GM21786 (cell line): Measurements from ENCODE around the gene IL20RB.
"Not testable (repeated sequence)": the region's sequence is repeated elsewhere in the genome, so short reads cannot be mapped to it uniquely, and the experiment has no call there.

Source experiments
- ATAC-seq: cut with Tn5 transposase; IDR thresholded peaks from one replicate; pipeline ENCODE4 v1.9.1; 2021; ENCODE audit not compliant: unreplicated experiment

Gene IL20RB

DNA sequence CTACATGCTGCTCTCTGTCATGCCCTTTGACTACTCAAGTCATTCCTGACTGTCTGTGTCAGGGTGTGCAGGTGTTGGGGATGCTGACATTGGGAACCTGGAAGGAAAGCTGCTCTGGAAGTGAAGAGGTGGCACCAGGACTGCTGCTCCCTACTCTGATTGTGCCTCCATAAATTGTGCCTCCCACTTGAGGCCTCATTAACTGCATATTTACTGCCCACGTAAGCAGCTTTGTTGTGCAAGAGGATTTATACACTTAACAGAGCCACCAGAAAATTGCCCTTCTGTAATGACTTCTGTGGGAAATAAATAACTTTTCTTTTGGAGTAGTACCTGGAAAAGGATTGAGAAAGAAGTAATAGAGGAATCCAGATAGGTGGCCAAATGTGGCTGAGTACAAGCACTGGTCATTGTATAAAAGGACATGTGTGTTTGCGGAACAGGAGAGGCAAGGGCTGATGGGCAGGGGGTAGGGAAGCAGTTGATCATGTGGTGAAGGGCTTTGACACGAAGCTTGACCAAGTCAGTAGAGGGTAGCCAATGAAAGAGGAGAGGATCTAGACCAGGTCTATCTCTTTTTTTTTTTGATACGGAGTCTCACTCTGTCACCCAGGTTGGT, 24.8 kb downstream of the IL20RB start:
- no peak for ATAC-seq

DNA sequence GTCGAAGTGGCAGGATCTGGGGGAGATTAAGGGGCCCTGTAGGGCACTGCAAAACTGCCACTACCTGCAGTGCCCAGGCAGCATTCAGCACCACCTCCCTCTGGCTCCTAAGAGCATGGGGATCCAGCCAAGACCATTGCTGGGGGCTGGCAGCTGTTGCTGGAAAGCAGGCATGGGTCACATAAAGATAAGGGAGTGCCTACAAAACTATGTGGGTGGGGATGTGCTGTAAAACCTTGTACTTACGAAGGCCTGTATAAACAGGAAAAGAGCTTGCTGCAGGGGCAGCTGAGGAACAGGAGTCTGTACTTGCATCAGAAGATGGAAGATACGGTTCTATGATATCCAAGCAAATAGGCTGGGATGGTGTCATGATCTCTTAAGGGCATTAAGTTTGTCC, 27.1 kb downstream of the IL20RB start:
- no peak for ATAC-seq

DNA sequence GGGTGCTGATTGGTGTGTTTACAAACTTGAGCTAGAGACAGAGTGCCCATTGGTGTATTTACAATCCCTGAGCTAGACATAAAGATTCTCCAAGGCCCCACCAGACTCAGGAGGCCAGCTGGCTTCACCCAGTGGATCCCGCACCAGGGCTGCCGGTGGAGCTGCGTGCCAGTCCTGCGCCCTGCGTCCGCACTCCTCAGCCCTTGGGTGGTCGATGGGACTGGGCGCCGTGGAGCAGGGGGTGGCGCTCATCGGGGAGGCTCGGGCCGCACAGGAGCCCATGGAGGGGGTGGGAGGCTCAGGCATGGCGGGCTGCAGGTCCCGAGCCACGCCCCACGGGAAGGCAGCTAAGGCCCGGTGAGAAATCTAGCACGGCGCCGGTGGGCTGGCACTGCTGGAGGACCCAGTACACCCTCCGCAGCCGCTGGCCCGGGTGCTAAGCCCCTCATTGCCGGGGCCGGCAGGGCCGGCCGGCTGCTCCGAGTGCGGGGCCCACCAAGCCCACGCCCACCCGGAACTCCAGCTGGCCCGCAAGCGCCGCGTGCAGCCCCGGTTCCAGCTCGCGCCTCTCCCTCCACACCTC, 29.7 kb downstream of the IL20RB start:
- not testable (repeated sequence) for ATAC-seq

DNA sequence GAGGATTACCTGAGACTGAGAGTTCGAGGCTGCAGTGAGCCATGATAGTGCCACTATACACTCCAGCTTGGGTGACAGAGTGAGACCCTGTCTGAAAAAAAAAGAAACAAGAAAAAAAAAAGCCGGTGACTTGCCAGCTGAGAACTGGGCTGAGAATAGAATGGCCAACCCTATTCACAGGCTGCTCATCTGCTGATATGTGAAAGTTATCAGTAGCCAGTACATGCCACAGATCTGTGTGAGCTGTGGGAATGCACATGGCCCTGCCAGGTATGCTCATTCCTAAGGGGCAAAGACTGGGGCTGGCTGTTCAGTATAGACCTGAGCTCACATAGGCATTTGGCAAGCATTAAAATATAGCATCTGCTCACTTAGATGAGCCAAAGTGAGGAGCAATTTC, 30.9 kb downstream of the IL20RB start:
- ATAC-seq = no peak

DNA sequence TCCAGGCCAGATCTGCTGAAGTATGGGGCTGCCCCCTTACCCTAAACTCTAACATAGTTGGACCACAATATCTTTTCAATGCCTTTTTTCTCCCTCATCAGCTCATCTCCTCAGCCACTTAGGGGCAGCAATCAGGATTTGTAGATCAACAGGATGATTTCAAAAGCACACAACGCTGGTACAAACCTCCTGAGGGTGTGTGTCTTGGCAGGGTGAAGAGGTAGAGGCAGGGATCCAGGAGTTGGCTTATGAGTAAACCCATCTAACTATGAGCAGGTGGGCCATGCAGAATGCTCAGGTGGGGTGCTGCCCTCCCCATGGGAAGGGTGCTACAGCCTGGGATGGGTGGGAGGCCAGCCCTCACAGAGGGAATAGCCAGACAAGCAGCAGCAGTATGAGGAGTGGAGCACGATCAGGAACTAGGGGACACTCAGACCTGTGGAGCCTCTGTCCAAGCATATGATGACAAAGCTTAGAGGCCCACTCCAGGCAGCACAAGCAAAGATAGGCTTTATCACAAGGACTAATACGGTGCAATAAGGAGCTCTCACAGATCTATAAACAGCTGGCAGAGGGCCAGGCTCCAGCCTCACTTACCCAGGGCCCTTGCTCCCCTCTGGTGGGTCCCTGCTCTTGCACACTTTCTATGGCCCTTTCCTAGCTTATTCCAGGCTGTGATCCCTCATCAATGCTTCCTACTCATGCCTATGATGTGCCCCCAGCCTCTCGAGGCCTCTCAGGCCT, 32.2 kb downstream of the IL20RB start:
- no peak for ATAC-seq

DNA sequence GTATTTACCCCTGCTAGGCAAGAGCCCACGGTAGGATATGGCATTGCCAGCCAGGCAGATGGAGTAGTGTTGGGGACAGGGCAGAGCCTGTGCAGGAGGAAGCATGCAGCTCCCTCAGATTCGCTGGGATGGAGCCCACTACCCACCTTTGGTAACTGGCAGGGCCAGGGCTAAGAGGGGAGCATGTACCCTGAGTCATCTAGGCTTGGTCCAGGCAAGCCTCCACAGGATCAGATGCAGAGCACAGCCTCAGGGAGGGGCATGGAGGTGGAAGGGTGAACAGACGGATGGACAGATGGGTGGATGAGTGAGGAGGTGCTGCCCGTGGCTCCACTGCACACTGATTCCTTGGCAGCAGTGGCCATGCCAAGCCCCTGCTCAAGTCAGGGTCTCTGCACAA, 33.0 kb downstream of the IL20RB start:
- no peak for ATAC-seq

DNA sequence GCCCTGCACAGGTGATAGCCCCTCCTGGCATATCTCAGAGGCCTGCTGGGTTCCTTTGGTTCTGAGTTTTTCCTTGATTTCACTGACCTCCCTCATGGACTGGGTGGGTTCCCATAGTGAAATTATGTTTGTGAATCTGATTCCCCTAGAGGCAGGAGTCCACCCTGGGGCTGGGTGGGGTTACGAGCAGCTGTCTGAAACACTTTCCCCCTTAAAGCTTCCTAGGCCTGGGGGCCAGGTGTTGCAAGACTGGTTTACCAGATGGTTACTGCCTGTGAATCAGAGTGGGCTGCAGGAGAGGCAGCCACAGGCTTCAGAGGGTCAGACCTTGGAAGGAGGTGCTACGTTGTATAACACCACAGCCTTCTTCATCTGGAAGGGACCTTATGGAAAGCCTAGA, 34.3 kb downstream of the IL20RB start:
- no peak for ATAC-seq

DNA sequence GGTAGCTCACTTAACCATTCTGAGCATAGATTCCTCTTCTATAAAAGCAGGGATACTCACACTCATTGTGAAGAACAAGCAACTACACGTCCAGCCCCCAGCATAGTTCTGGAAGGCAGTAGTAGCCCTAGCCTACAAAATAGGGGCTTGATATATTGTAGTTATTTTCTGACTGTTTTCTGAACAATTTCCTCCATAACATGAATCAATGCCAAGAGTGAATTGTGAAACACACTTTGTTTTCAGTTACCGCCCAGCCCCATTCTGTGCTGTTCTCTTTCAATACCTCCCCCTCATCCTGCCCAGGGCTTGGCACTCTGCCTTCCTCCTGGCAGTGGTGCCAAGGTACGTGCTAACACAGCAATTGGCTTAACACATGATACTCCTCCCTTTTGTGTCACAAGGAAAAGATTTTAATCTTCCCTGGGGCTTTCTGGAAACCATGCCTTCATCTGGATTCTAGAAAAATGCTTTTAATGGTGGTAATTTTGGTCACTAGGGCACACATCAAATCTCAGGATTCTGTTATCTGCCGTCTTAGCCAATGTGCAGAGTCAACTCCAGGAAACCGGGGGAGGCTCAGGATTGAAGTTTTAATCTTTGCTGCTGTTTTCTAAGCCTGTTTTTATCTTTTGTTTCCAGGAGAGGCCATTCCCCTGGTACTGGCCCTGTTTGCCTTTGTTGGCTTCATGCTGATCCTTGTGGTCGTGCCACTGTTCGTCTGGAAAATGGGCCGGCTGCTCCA, 37.2 kb downstream of the IL20RB start:
- no peak for ATAC-seq

DNA sequence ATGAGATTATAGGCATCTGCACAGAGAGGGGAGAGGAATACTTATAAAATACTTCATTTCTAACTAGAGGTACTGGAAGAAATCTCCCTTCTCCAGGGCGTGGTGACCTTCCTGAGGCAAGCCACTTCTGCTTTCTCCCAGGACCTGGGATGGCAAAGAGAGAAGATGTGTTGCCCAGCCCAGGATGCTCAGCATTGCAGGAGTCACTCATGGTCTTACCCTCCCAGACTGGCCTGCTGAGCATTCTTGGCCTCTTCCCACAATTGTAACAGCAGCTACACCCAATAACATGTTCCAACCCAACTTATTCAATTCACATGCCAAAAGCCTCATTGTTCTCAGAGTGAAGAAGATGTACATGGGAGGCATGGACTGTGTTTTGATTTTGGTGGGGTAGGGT, 37.9 kb downstream of the IL20RB start:
- no peak for ATAC-seq

DNA sequence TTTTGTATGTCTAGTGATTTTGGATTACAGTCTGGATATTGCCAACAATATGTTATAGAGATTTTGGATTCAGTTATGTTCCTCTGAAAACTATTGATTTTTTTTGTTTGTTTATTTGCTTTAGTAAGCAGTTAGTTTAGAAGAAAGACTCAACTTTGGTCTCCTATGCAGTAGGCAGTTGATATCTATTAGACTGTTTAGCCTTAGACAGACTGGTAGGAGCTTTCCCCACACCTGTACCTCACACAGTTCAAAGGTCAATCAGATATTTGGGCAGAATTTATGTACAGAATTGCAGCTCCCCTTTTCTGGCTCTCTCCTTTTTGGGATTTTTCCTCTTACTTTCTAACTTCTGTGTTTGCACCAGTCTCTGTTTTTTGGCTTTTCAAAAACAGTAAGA, 42.3 kb downstream of the IL20RB start:
- no peak for ATAC-seq

DNA sequence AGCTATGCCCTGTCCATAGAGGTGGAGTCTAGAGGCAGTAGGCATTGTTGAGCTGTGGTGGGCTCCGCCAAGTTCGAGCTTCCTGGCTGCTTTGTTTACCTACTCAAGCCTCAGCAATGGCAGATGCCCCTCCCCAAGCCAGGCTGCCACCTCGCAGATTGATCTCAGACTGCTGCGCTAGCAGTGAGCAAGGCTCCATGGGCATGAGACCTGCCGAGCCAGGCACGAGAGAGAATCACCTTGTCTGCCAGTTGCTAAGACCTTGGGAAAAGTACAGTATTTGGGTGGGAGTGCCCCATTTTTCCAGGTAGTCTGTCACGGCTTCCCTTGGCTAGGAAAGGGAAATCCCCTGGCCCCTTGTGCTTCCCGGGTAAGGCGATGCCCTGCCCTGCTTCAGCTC, 49.6 kb downstream of the IL20RB start:
- ATAC-seq = not testable (repeated sequence)

DNA sequence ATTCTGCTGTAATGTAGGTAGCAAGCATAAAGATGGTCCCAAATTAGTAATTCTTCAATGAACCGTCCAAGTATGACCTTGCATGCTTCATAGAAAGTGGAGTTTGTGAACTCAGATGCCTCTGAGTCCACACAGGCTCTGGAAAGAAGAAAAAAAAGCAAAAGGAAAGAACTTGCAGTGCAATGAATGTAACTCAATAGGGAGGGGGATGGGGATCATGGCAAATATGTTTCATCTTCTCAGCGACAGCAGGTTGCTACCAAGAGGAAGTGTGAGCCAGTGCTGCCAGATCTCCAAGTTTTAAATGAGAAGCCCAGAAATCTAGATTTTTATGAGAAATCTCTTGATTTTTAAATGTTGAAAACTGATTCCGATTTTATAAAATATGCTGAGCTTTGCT, 50.3 kb downstream of the IL20RB start:
- ATAC-seq = no peak

DNA sequence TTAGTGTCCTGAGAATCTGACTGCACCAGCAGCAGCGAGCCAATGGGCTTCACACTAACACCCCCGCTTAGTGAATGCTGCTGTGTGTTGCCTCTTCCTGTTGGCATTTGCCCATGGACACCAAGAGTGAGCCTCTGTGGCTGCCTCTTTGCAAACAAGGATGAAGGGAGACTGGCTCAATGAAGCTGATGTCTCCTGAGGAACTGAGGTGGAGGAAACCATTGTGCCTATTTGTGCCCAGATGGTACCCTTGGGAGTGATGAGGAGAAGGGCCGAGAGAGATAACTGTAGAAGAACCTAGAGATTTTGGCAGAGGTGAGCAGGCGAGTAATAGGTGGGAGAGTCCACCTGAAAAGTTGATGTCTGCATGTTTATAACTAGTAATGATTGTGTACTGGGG, 51.2 kb downstream of the IL20RB start:
- no peak for ATAC-seq

DNA sequence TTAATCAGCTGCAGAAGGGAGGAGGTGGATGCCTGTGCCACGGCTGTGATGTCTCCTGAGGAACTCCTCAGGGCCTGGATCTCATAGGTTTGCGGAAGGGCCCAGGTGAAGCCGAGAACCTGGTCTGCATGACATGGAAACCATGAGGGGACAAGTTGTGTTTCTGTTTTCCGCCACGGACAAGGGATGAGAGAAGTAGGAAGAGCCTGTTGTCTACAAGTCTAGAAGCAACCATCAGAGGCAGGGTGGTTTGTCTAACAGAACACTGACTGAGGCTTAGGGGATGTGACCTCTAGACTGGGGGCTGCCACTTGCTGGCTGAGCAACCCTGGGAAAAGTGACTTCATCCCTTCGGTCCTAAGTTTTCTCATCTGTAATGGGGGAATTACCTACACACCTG, 52.4 kb downstream of the IL20RB start:
- no peak for ATAC-seq

DNA sequence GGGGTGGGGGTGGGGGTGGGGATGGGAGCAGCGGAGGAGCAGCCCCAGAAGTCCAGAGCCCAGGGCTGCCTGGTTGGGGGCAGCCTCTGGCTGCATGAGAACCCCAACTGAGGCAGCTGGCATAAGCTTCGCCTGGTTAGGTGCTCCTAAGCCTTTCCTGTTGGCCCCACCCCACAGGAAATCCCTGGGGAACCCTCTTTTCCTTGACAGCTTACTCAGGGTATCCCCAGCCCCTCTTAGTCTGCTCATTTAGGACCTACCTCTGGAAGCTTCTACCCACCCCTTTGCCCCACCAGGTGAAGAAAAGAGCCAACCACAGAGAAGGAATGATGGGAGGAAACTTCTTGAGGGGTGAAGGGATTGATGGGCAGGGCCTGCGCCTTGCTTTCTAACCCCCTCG, 53.4 kb downstream of the IL20RB start:
- ATAC-seq = no peak

DNA sequence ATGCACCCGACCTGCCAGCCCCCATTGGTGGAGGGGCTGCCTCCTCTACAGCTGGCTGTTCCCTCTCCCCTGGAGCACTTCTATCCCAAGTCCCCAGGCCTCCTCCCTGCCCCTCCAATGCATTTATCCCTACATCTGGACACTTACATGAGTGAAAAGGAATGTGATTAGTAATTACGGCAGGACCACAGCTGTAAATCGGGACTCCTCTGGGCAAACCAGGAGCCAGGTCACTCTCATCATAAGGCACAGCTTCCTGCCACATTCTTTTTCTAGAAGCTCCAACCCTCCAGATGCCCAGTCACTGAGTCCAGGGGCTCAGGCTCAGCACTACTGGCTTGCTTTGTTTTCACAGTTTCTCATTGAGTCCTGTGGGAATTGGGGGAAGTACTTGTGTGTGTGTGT, 54.3 kb downstream of the IL20RB start:
- no peak for ATAC-seq

DNA sequence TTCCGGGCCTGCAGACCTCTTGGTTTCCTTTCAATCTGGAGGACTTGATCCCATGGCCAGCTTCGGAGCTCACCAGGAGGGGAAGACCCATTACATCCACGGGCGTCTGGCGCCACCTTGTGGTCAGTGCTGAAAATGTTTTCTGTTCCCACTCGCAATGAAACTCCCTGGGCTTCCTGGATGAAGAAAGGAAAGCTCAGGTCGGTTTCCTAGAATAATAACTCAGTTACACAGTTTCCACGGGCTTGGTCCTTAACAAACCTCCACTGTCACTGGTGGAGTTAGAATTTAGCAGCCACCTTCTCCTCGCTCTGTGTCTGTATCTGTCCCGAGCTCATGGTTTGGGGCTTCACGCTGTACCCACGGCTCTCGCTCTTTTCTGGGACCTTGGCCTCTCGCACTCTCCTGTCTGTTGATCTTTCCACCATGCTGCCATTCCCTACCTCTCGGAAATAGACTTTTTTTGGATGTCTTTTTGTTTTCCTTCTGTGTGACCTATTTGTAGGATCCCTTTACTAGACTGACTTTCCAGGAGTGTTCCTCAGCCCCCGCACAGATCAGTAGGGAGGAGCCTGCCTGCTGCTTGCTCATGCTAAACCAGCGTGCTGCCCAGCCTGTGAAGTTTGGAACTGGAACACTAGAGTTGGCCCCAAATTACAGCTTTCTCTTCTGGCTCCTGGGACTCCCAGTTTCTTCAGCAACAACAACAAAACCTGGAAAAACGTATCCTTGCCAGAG, 56.3 kb downstream of the IL20RB start:
- ATAC-seq = peak; percentile 82

DNA sequence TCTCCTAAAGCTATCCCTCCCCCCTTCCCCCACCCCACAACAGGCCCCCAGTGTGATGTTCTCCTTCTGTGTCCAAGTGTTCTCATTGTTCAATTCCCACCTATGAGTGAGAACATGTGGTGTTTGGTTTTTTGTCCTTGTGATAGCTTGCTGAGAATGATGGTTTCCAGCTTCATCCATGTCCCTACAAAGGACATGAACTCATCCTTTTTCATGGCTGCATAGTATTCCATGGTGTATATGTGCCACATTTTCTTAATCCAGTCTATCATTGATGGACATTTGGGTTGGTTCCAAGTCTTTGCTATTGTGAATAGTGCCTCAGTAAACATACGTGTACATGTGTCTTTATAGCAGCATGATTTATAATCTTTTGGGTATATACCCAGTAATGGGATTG, 59.5 kb downstream of the IL20RB start:
- not testable (repeated sequence) for ATAC-seq

DNA sequence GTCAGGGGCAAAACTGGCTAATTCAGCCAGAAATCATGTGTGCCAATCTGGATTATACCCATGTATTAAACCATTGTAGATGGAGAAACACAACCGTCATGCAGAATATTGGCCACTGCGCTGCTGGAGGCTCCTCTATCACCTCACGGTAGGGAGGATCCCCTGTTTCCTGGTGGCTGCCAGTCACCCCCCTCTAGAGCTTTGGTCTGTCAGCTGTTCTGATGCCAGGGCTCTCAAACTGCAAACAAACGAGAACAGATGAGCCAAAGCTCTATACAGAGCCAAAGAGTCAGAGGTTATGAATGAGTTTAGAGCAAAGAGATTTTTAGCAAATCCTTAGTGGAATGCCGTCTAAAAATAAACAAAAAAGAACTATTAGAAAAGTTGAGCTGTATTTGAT, 62.5 kb downstream of the IL20RB start:
- no peak for ATAC-seq

DNA sequence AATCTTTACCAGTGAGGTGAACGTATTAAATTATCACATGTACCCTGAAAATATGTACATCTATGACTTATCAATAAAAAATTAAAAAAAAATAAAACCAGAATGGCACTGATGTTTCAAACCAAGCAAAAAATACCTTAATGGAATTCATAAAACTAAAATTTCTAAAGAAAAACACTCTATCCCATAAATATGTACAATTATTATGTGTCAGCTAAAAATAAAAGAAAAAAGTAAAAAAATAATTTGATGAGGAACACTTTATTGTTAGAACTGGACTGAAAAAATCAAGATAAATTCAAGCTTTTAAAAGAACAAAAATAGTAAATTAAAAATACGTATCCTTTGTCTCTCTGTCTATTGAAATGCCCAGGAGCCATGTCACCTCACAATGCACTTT, 63.1 kb downstream of the IL20RB start:
- no peak for ATAC-seq

DNA sequence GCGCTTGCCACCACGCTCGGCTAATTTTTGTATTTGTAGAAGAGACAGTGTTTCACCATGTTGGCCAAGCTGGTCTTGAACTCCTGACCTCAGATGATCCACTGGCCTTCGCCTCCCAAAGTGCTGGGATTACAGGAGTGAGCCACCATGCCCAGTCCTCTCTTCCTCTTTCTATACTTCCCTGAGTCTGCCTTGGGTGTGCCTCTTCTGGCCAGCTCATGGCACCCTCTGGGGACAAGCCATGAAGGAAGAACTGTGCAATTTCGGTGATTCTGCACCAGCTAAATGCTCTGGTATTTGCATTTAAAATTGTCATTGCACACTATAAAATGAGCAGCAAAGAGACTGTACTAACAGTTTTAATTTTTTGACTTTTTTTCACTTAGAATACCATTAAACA, 66.6 kb downstream of the IL20RB start:
- ATAC-seq = no peak
